HG03558 (cell line): ENCODE data around the gene FRMD1.

Experiments
- ATAC-seq: cut with Tn5 transposase; IDR thresholded peaks from one replicate; pipeline ENCODE4 v1.9.1; 2021; ENCODE audit warnings: moderate number of reproducible peaks; ENCODE audit not compliant: unreplicated experiment; ENCODE audit errors: extremely low read depth

The FRMD1 gene

DNA sequence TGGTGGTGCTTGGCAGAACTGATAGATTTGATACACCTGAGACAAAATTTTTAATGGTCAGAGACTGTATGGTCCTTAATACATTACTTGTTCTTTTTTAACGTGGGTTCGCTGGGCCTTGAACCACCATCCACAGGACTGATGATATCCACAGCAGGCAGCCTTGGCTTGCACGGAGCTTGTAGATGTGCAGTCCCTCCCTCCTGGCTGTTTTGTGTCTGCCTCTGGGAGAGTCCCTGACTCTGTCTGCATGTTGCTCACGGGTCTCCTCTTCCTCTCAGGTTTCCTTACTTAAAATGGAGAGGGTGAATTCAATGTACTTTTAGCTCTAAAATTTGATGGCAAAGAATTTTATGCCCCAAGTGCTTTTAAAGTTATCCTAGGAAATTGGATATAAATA, 64.0 kb downstream of the FRMD1 start:
- ATAC-seq, result no peak

GRCh38 chr6:168014428-168014827, 64.6 kb downstream of the FRMD1 start:
- no peak for ATAC-seq

DNA sequence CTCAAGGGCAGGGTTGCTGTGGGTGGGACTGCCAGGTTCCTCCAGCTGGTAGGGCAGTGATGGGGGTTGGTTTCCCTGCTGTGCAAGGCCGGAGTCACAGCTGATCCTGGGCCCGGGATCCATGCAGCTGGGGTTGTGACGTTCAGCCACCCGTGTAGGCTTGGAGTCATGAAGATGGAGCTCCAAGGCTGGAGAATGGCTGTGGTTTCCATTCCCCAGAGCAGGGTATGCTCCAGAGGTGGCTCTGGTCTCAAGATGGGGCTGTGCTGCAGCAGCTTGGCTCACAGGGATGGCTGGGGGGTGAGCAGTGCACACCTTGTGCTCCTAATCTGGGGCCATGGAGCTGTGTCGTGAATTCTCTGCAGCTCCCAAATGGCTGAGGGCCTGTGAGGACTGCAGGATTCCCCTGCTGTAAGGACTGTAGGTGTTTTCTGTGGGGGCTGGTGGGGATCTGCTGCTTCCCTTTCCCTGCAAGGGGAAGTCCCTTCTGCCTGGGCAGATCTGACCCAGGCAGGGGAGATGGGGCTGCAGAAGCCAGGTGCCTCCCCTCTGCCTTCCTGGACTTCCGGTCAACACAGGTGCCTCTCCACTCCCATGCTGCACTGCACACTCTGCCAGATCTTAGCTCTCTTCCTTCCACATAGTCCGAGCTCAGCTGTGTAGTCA, 65.6 kb downstream of the FRMD1 start:
- ATAC-seq, result no peak

DNA sequence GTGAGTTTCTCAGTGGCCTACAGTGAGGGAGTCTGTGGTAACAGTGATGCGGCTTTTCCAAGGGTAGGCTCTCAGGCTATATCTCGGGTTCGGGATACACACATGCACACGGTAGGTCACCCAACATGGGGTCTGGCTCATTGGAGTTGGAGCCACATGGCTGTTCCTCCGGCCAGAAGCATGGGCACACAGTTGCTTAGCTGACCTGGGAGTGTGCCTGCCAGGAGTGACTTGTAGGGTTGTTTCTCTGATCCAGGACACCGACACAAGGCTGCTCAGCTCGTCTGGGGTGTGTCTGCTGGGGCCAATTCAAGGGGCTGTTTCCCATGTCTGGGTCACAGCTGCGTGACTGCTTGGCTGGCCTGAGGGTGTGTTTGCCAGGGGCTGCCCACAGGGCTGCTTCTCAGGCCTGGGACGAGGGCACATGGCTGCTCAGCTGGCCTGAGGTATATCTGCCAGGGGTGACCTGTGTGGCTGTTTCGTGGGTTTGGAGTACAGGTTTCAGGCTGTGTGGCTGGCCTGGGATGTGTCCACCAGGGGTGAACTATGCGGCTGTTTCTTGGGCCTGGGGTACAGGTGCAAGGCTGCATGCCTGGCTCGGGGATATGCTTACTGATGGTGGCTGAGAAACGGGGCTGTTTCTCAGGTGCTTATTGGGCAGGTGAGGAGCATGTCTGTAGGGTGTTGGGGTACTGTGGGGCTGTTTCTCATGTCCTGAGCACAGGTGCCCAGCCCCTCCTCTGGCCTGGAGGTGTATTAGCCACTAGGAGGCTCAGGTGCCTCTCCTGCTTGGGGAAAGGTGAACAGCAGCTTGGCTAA, 66.4 kb downstream of the FRMD1 start:
- no peak for ATAC-seq

GRCh38 chr6:168011291-168011690, 67.7 kb downstream of the FRMD1 start:
- ATAC-seq, result no peak

DNA sequence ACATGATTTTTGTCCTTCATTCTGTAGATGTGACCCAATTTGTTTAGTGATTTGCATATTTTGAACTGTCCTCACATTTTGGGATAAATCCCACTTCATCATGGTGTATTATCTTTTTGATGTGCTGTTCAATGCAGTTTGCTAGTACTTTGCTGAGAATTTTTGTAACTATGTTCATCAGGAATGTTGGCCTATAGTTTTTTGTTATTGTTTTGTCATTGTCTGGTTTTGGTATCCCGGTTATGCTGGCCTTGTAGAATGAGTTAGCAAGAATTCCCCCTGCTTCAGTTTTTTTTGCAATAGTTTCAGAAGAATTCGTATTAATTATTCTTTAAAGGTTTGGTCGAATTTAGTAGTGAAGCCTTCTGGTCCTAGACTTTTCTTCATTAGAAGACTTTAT, 69.7 kb downstream of the FRMD1 start:
- no peak for ATAC-seq

DNA sequence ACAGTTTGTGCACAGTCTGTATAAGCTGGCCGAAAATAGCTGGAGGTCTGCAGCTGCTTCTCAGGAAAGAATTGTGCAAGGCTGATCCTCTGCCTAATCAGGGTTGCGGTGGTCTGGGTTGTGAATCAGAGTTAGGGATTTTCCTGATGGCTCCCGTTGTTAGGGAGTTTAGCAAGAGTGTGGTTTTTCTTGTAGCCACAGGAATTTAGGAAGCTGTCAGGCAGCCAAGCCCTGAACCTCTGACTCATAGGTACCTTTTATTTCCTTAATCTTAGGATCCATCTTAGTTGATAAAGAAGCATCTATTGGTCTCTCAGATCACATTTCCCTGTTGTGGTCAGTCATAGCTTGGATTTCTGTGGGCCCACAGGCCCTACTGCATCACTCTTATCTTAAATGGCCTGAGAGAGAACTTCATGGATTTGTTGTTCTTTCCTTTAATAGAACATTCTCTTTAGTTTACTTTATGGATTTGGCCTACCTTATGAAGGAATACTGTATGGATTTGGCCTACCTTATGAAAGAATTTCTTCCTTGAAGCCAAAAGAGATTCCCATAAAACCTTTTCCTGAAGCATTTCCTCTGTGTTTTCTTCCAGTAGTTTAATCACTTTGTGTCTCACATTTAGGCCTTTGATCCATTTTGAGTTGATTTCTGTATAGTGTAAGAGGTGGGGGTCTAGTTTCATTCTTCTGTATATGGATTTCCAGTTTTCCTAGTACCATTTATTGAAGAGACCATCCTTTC, 71.2 kb downstream of the FRMD1 start:
- ATAC-seq, result no peak

DNA sequence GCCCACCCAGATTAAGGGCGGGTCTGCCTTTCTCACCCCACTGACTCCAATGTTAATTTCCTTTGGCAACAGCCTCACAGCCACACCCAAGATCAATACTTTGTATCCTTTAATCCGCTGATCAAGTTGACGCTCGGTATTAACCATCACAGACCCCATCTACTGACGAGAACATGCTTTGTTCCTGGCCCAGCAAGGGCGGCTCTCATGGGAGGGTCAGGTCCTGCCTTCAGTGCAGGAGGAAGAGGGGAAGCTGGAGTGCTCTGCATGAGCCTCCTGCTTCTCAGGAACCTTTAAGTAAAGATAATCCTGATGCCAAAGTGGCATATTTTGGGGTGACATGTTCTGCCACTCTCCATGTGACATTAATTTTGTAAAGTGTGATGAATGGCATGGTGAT, 73.2 kb downstream of the FRMD1 start:
- ATAC-seq, result no peak

- no peak for ATAC-seq
Observed at GRCh38 chr6:168004945-168005344, 74.1 kb downstream of the FRMD1 start.

DNA sequence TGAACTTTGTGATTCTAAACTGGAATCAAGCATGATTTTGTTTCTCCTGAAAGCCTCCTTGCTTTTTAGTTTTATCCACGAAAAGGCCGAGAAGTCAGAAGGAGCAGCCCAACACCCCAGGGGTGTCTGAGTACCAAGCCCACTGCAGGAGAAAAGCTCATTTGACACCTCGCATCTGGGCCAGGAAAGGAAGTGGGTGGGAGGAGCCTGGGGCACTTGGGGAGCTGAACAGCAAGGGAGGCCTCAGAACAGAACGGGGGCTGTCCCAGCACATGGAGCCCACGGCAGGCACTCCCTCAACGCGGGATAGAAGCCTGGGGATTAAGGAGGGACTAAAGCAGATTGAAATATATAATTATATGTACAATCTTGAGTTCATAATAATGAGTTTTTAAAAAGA, 75.0 kb downstream of the FRMD1 start:
- no peak for ATAC-seq
